GM13977 (cell line): ENCODE measurements around the gene MTCL3.

Source experiments
- DNase-seq: peaks from one replicate; pipeline ENCODE4 v3.0.0; 2012; ENCODE audit warnings: low spot score
- CTCF ChIP-seq: IDR thresholded peaks from 2 replicates; pipeline ENCODE4 v1.5.1; 2012; ENCODE audit warnings: mild to moderate bottlenecking, control low read depth; ENCODE audit not compliant: insufficient read depth; ENCODE audit errors: extremely low read depth, missing control alignments
- in situ Hi-C: fragments of 300-500 bp; cut with MboI; formaldehyde crosslinking; loops from one replicate; pipeline ENCODE4 v1.12.0; 2022; ENCODE audit warnings: low sequenced_read_pairs, low pct_unique_long_range_greater_than_20kb, mixed read lengths, inconsistent platforms; ENCODE audit not compliant: unreplicated experiment

Gene MTCL3

GRCh38 chr6:127486934-127487333, 32.2 kb downstream of the MTCL3 start:
- TF ChIP-seq CTCF, result no peak
- DNase-seq, result no peak
- in situ Hi-C loops, result no loop called here

GRCh38 chr6:127484212-127484863, 34.8 kb downstream of the MTCL3 start:
- no peak for TF ChIP-seq CTCF
- in situ Hi-C loops, result no loop called here
- DNase-seq, result peak; percentile 71

- in situ Hi-C loops, result no loop called here
- no peak for DNase-seq
- TF ChIP-seq CTCF, result no peak
These were observed 35.6 kb downstream of the MTCL3 start for GRCh38 chr6:127483399-127484055.

GRCh38 chr6:127482325-127482724, 36.8 kb downstream of the MTCL3 start:
- DNase-seq, result no peak
- in situ Hi-C loops, result no loop called here
- TF ChIP-seq CTCF, result no peak

- TF ChIP-seq CTCF, result no peak
- no peak for DNase-seq
- in situ Hi-C loops, result no loop called here
These were observed 37.5 kb downstream of the MTCL3 start for GRCh38 chr6:127481628-127482027.

GRCh38 chr6:127481111-127481510, 38.0 kb downstream of the MTCL3 start:
- no peak for DNase-seq
- in situ Hi-C loops, result no loop called here
- TF ChIP-seq CTCF, result no peak
